GM23248 (cell line): Measurements from ENCODE around the gene CCDC149. TPM values are rescaled to one million over a fixed set of nuclear protein-coding genes. Genes with fewer than 3 reads are reported as not detected.

Source experiments
- DNase-seq: peaks from one replicate; pipeline ENCODE4 v3.0.0-alpha.2; 2015
- H2AFZ ChIP-seq: fragments of 200-600 bp; sonication (generic); 2 replicates; pipeline ENCODE4 v1.6.1; 2016; ENCODE audit warnings: antibody characterized with exemption
- H3F3A ChIP-seq: fragments of 200-600 bp; sonication (generic); 2 replicates; pipeline ENCODE4 v1.6.1; 2016; ENCODE audit warnings: mild to moderate bottlenecking, antibody characterized with exemption, mixed run types; ENCODE audit not compliant: insufficient read depth
- H3K27ac ChIP-seq: fragments of 200-600 bp; sonication (generic); 2 replicates; pipeline ENCODE4 v1.5.1; 2016; ENCODE audit warnings: mild to moderate bottlenecking
- H3K27me3 ChIP-seq: fragments of 200-600 bp; sonication (generic); replicated peaks from 2 replicates; pipeline ENCODE4 v1.6.1; 2016; ENCODE audit warnings: mild to moderate bottlenecking; ENCODE audit not compliant: insufficient read depth
- H3K36me3 ChIP-seq: fragments of 200-600 bp; sonication (generic); 2 replicates; pipeline ENCODE4 v1.6.1; 2016; ENCODE audit warnings: low read depth, mild to moderate bottlenecking
- H3K4me1 ChIP-seq: fragments of 200-600 bp; sonication (generic); 2 replicates; pipeline ENCODE4 v1.6.1; 2016; ENCODE audit warnings: mild to moderate bottlenecking; ENCODE audit not compliant: insufficient read depth
- H3K4me2 ChIP-seq: fragments of 200-600 bp; sonication (generic); one replicate; pipeline ENCODE4 v1.6.1; 2016; ENCODE audit warnings: mild to moderate bottlenecking; ENCODE audit not compliant: unreplicated experiment
- H3K4me3 ChIP-seq: fragments of 200-600 bp; sonication (generic); 2 replicates; pipeline ENCODE4 v1.5.1; 2016; ENCODE audit warnings: mild to moderate bottlenecking
- H3K79me2 ChIP-seq: fragments of 200-600 bp; sonication (generic); 2 replicates; pipeline ENCODE4 v1.6.1; 2016; ENCODE audit warnings: mild to moderate bottlenecking; ENCODE audit not compliant: insufficient read depth
- H3K9ac ChIP-seq: fragments of 200-600 bp; sonication (generic); 2 replicates; pipeline ENCODE4 v1.6.1; 2016; ENCODE audit warnings: mild to moderate bottlenecking
- H3K9me2 ChIP-seq: fragments of 200-600 bp; sonication (generic); 2 replicates; pipeline ENCODE4 v1.6.1; 2016; ENCODE audit warnings: mixed run types, mild to moderate bottlenecking, moderate library complexity; ENCODE audit not compliant: insufficient read depth
- H3K9me3 ChIP-seq: fragments of 200-600 bp; sonication (generic); one replicate; pipeline ENCODE4 v1.6.1; 2017; ENCODE audit warnings: low read depth
- H4K20me1 ChIP-seq: fragments of 200-600 bp; sonication (generic); 2 replicates; pipeline ENCODE4 v1.6.0; 2016; ENCODE audit not compliant: insufficient read depth
- EZH2 ChIP-seq: fragments of 200-600 bp; sonication (generic); IDR thresholded peaks from 2 replicates; pipeline ENCODE4 v1.6.1; 2018; ENCODE audit warnings: antibody characterized with exemption, mild to moderate bottlenecking; ENCODE audit not compliant: insufficient read depth, poor library complexity, severe bottlenecking
- EZH2phosphoT487 ChIP-seq: fragments of 200-600 bp; sonication (generic); IDR thresholded peaks from 2 replicates; pipeline ENCODE4 v1.6.1; 2018; ENCODE audit warnings: antibody characterized with exemption, moderate library complexity, mild to moderate bottlenecking, low read depth; ENCODE audit not compliant: insufficient read depth
- WGBS, 2 experiments: methylation state at CpG; one replicate each; pipeline ENCODE4 v1.1.6; 2015 to 2017; ENCODE audit warnings: low lambda C conversion rate in 2 of 2, low coverage in 1 of 2; ENCODE audit errors: missing lambda C conversion rate in 2 of 2; 5-methylcytosine and 5-hydroxymethylcytosine counted together
- in situ Hi-C: fragments of 300-500 bp; cut with MboI; formaldehyde crosslinking; loops from 2 replicates; pipeline ENCODE4 v1.15.0; 2020
- polyA plus RNA-seq: library from polyadenylated mRNA; unstranded; fragments of >200 nt; fragmentation: Nextera tagmentation; extraction: Ambion mirVana; gene quantifications from 2 replicates; pipeline ENCODE4 v1.2.1, GENCODE V29; 2016
- total RNA-seq: library from RNA; depleted of rRNA; stranded (reverse); fragments of >200 nt; shearing (Covaris generic); gene quantifications from 2 replicates; pipeline ENCODE4 v1.2.3, GENCODE V29; 2014

Gene CCDC149
- total and polyA plus RNA-seq, 2 experiments from 2014 or later: 6.1 to 9.7 TPM

DNA sequence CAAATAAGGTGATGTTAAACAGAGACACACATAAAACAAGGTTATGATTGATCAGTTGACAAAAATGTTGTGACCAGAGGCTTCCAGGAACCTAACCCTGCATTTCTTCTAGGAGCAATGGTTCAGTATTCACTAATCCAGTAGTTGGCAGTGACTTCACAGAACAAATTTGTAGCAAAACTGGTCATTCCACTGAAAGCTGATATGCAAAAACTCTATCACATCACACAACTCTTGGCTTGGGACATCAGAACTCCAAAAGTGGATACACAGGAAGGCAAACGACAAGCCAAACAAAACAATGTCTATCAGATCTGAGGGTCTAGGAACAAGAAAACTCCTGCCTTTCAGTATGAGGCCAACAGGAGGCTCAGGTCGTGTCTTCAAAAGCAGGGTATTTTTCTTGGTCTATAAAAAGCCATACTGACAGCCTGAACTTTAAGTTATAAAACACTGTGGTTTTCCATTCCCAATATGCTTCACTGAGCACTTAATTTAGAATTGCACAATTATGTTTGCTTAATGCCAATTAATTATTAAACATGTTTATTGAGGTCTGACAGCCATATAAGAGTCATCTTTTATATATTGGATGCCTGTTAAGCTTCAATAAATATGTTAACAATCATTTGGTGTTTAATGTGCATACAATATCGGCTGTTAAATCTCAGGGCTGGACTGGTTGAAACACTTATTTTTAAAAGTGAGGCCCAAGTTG, 71.9 kb downstream of the CCDC149 start:
- H3K36me3 ChIP-seq: 0 out of 2 replicates have a peak, but pooled peaks cover 2% of the 10 kb centered on the region
- no peak overlapping the region for H3K4me3 ChIP-seq
- H3K27me3 ChIP-seq: no peaks in the 10 kb centered on the region
- no peaks in the 10 kb centered on the region for H3K9me3 ChIP-seq
- H3K9me2 ChIP-seq: no peaks in the 10 kb centered on the region
- no peak for DNase-seq
- no peak overlapping the region for H3K27ac ChIP-seq
- H3K79me2 ChIP-seq: no peaks in the 10 kb centered on the region
- in situ Hi-C loops: no loop called here
- TF ChIP-seq EZH2 (no peak), EZH2phosphoT487 (no peak)
- H4K20me1 ChIP-seq: no peaks in the 10 kb centered on the region
- H3K4me1 ChIP-seq: no peaks in the 10 kb centered on the region
- no peaks in the 10 kb centered on the region for H3F3A ChIP-seq
- 69 to 72% methylated on average over 3 of the region's 3 CpGs for WGBS, 2 experiments
- no peak overlapping the region for H3K4me2 ChIP-seq
- H2AFZ ChIP-seq: no peak overlapping the region
- H3K9ac ChIP-seq: no peak overlapping the region

DNA sequence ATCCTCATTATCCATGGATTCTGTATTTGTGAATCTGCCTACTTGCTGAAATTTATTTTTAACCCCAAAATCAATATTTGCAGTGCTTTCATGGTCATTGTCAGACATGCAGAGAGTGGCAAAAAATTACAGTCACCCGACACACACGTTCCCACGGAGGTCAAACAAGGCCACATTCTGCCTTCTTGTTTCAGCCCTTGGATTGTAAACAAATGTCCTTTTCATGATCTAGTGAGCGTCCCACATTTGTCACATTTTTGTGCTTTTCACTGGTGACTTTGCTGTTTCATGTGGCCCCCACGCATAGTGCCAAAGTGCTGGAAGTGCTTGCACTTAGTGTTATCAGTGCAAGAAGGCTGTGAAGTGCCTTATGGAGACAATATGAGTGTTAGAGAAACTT, 72.5 kb downstream of the CCDC149 start:
- no peak overlapping the region for H3K4me2 ChIP-seq
- no peaks in the 10 kb centered on the region for H3K4me1 ChIP-seq
- no peak overlapping the region for H3K4me3 ChIP-seq
- no peak overlapping the region for H2AFZ ChIP-seq
- no peak overlapping the region for H3K9ac ChIP-seq
- no peaks in the 10 kb centered on the region for H3K79me2 ChIP-seq
- no peaks in the 10 kb centered on the region for H3K9me3 ChIP-seq
- H4K20me1 ChIP-seq: no peaks in the 10 kb centered on the region
- WGBS, 2 experiments: 82 to 85% methylated on average over 5 of the region's 5 CpGs
- DNase-seq: no peak
- in situ Hi-C loops: no loop called here
- H3F3A ChIP-seq: no peaks in the 10 kb centered on the region
- TF ChIP-seq EZH2phosphoT487: no peak
- no peak for TF ChIP-seq EZH2
- H3K36me3 ChIP-seq: 0 out of 2 replicates have a peak, but pooled peaks cover 2% of the 10 kb centered on the region
- H3K27me3 ChIP-seq: no peaks in the 10 kb centered on the region
- H3K9me2 ChIP-seq: no peaks in the 10 kb centered on the region
- H3K27ac ChIP-seq: no peak overlapping the region

DNA sequence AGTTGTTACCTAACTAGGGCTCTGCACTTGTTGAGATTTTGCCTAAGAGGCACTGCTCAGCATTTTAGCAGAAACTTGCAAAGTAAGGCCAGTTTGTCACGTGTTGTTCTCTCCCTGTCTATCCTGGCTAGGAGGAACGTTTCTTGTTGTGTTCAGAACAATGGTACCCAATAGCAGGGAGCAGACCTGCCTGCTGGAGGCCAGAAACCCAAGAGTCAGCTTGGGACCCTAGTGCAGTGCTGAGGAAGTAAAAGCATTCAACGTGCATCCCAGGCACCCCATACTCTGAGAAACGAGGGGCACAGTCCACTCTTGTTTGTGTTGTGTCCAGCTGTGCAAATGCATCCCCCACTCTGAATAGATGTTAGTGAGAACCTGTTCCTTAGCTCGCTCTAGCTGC, 75.1 kb downstream of the CCDC149 start:
- Histone ChIP-seq H3K36me3 (0 out of 2 replicates have a peak, but pooled peaks cover 2% of the 10 kb centered on the region), H3K4me3 (no peak overlapping the region), H3K79me2 (no peaks in the 10 kb centered on the region), H4K20me1 (no peaks in the 10 kb centered on the region), H3K9me3 (no peaks in the 10 kb centered on the region), H3K4me1 (no peaks in the 10 kb centered on the region), H3K9ac (no peak overlapping the region), H3K4me2 (no peak overlapping the region), H3K27me3 (no peaks in the 10 kb centered on the region), H2AFZ (no peak overlapping the region), H3K9me2 (no peaks in the 10 kb centered on the region), H3F3A (no peaks in the 10 kb centered on the region), H3K27ac (no peak overlapping the region)
- in situ Hi-C loops: no loop called here
- no peak for TF ChIP-seq EZH2
- TF ChIP-seq EZH2phosphoT487: no peak
- 73 to 78% methylated on average over 5 of the region's 5 CpGs for WGBS, 2 experiments
- DNase-seq: no peak

GRCh38 chr4:24837336-24837735, 75.5 kb downstream of the CCDC149 start:
- Histone ChIP-seq H3K9me3 (no peaks in the 10 kb centered on the region), H3K4me3 (no peak overlapping the region), H3K79me2 (no peaks in the 10 kb centered on the region), H3K36me3 (0 out of 2 replicates have a peak, but pooled peaks cover 2% of the 10 kb centered on the region), H2AFZ (no peak overlapping the region), H3K4me2 (no peak overlapping the region), H3F3A (no peaks in the 10 kb centered on the region), H3K27me3 (no peaks in the 10 kb centered on the region), H3K9me2 (no peaks in the 10 kb centered on the region), H3K4me1 (no peaks in the 10 kb centered on the region), H3K9ac (no peak overlapping the region), H3K27ac (no peak overlapping the region), H4K20me1 (no peaks in the 10 kb centered on the region)
- in situ Hi-C loops: no loop called here
- DNase-seq: no peak
- TF ChIP-seq EZH2phosphoT487 (no peak), EZH2 (no peak)
- WGBS, 2 experiments: 92 to 96% methylated on average over 7 of the region's 7 CpGs
